NT2/D1 (cell line): ENCODE data around the gene HS6ST2.

Experiments used
- DNase-seq: peaks from one replicate; pipeline ENCODE4 v3.0.0-alpha.2; 2011; ENCODE audit warnings: low read depth, low spot score
- H3K27me3 ChIP-seq: 2 replicates; pipeline ENCODE4 v1.6.0; 2011; ENCODE audit warnings: mild to moderate bottlenecking; ENCODE audit not compliant: insufficient read length, insufficient read depth
- H3K36me3 ChIP-seq: 2 replicates; pipeline ENCODE4 v1.6.1; 2011; ENCODE audit warnings: mild to moderate bottlenecking, low read length, mixed read lengths; ENCODE audit not compliant: insufficient read depth, insufficient read length
- H3K4me1 ChIP-seq: 2 replicates; pipeline ENCODE4 v1.5.1; 2011; ENCODE audit not compliant: insufficient read depth, insufficient read length
- H3K4me3 ChIP-seq: 2 replicates; pipeline ENCODE4 v1.5.1; 2011; ENCODE audit warnings: low read depth; ENCODE audit not compliant: insufficient read length
- H3K9ac ChIP-seq: 2 replicates; pipeline ENCODE4 v1.6.0; 2011; ENCODE audit warnings: low read depth; ENCODE audit not compliant: insufficient read length
- H3K9me3 ChIP-seq: 2 replicates; pipeline ENCODE4 v1.5.1; 2011; ENCODE audit warnings: mild to moderate bottlenecking, low read length; ENCODE audit not compliant: insufficient read depth
- SUZ12 ChIP-seq: IDR thresholded peaks from 2 replicates; pipeline ENCODE4 v1.6.1; 2011; ENCODE audit not compliant: insufficient read length, insufficient read depth; ENCODE audit errors: extremely low read depth
- YY1 ChIP-seq: IDR thresholded peaks from 2 replicates; pipeline ENCODE4 v1.6.1; 2011; ENCODE audit not compliant: insufficient read length, insufficient read depth
- ZNF274 ChIP-seq: IDR thresholded peaks from 2 replicates; pipeline ENCODE4 v1.6.1; 2011; ENCODE audit warnings: mild to moderate bottlenecking, low read depth, low read length

HS6ST2 gene

GRCh38 chrX:132602701-132603100 lies 355.7 kb downstream of the HS6ST2 start:
- H3K9me3 ChIP-seq: no peaks in the 10 kb centered on the region
- no peak overlapping the region for H3K4me3 ChIP-seq
- no peak overlapping the region for H3K9ac ChIP-seq
- TF ChIP-seq SUZ12 (no peak), ZNF274 (no peak), YY1 (no peak)
- no peaks in the 10 kb centered on the region for H3K36me3 ChIP-seq
- DNase-seq: no peak
- no peaks in the 10 kb centered on the region for H3K27me3 ChIP-seq
- no peaks in the 10 kb centered on the region for H3K4me1 ChIP-seq

GRCh38 chrX:132594999-132595398 lies 363.4 kb downstream of the HS6ST2 start:
- Histone ChIP-seq H3K4me3 (no peak overlapping the region), H3K9me3 (no peaks in the 10 kb centered on the region), H3K4me1 (no peaks in the 10 kb centered on the region), H3K36me3 (no peaks in the 10 kb centered on the region), H3K9ac (no peak overlapping the region), H3K27me3 (no peaks in the 10 kb centered on the region)
- no peak for DNase-seq
- TF ChIP-seq SUZ12 (no peak), ZNF274 (no peak), YY1 (no peak)

GRCh38 chrX:132594129-132594528 lies 364.3 kb downstream of the HS6ST2 start:
- Histone ChIP-seq H3K9ac (no peak overlapping the region), H3K9me3 (no peaks in the 10 kb centered on the region), H3K4me1 (no peaks in the 10 kb centered on the region), H3K4me3 (no peak overlapping the region), H3K27me3 (no peaks in the 10 kb centered on the region), H3K36me3 (no peaks in the 10 kb centered on the region)
- no peak for DNase-seq
- TF ChIP-seq ZNF274 (no peak), YY1 (no peak), SUZ12 (no peak)

- no peaks in the 10 kb centered on the region for H3K9me3 ChIP-seq
- H3K9ac ChIP-seq: no peak overlapping the region
- no peak overlapping the region for H3K4me3 ChIP-seq
- DNase-seq: no peak
- no peak for TF ChIP-seq YY1
- H3K36me3 ChIP-seq: no peaks in the 10 kb centered on the region
- no peaks in the 10 kb centered on the region for H3K4me1 ChIP-seq
- H3K27me3 ChIP-seq: no peaks in the 10 kb centered on the region
These were observed 365.5 kb downstream of the HS6ST2 start for GRCh38 chrX:132592880-132593279.

GRCh38 chrX:132591719-132592275 lies 366.6 kb downstream of the HS6ST2 start:
- Histone ChIP-seq H3K9ac (no peak overlapping the region), H3K4me3 (no peak overlapping the region), H3K4me1 (no peaks in the 10 kb centered on the region), H3K36me3 (no peaks in the 10 kb centered on the region), H3K9me3 (no peaks in the 10 kb centered on the region), H3K27me3 (no peaks in the 10 kb centered on the region)
- TF ChIP-seq SUZ12 (no peak), YY1 (no peak), ZNF274 (no peak)
- no peak for DNase-seq

GRCh38 chrX:132590350-132591026 lies 367.9 kb downstream of the HS6ST2 start:
- H3K9ac ChIP-seq: no peak overlapping the region
- H3K9me3 ChIP-seq: no peaks in the 10 kb centered on the region
- no peak for TF ChIP-seq YY1
- no peak overlapping the region for H3K4me3 ChIP-seq
- H3K27me3 ChIP-seq: no peaks in the 10 kb centered on the region
- DNase-seq: no peak
- H3K36me3 ChIP-seq: no peaks in the 10 kb centered on the region
- H3K4me1 ChIP-seq: no peaks in the 10 kb centered on the region

- no peak overlapping the region for H3K4me3 ChIP-seq
- no peak for TF ChIP-seq ZNF274
- no peak for TF ChIP-seq SUZ12
- no peak for TF ChIP-seq YY1
- no peak overlapping the region for H3K9ac ChIP-seq
- H3K4me1 ChIP-seq: no peaks in the 10 kb centered on the region
- DNase-seq: no peak
- H3K9me3 ChIP-seq: no peaks in the 10 kb centered on the region
- H3K27me3 ChIP-seq: no peaks in the 10 kb centered on the region
- no peaks in the 10 kb centered on the region for H3K36me3 ChIP-seq
These were observed 373.5 kb downstream of the HS6ST2 start for GRCh38 chrX:132584936-132585335.
